T-helper 1 cell (primary cell): Measurements from ENCODE around the gene MSI2.

Experiments used
- DNase-seq, 5 donors: peaks; one replicate each; pipeline ENCODE4 v3.0.0-alpha.2; 2012 to 2020

The MSI2 gene

DNA sequence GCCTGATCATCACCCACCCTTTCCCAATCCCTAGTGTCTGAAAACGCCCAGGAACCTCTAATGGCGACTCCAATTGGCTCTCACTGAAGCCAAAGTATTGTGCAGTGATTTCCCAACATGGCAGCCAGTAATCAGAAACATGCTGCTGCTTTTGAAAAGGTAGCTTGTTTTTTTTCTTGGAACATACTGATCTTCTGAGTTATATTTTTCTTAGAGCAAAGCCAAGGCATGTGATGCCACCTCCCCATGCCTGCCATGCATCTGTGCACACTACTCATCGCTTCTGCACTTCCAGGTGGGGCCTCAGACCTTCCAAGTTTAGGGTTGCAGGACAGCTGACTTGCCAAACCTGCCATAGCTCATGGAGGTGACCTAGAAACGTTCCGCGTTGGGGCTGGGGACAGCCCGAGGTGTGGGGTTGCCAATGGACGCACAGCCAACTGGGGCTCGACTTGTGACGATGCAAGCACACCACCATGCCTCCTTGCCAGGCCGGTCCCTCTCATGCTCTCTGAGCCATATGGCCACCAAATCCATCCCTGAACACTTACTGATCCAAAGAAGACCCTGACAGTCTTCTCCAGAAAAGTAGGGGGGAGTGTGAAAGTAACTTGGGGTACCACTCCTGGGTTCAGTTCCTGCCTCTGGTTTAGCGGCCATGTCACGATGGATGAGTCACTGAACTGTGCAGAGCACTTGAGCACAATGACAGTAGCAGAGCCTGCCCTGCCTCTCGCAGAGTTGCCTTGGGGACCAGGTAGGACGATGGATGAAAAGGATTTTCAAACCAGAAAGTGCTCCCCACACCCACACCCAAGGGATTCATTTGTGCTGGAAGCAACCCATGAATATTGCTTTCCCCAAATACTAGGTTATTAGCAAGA is 333.1 kb downstream of the MSI2 start:
- DNase-seq: no peak

DNA sequence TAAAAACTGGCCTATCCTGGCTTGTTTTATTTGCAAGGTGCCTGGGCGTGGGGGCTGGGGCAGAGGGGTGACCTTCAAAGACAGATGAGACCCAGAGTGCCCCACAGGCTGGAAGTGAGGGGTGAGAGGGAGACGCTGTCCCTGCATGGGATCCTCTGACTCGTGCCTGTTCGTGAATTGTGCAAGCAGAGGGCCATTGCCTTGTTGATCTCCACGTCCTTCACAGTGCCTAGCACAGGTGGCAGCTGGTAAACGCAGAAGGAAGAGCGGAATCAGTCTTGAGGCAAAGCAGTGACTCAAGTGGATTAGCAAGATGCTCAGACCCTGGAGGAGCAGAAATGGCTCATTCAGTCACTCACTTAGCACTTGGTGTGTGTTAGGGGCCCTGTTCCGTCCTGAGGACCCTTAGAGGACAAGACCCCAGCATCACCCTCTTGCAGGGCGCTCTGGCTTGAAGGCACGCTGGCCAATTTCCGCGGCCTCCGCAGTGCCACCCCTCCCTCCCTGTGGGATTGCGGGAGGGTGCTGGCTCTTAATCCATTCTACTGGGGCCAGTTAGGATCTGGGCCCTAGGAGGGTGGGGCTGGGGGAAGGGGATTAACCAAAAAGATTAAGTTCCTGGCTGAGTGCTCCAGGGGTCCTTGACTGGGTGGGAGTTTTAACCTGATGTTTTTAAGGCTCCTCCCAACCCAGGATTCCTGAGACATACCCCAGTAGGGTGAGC is 337.6 kb downstream of the MSI2 start:
- no peak for DNase-seq

DNA sequence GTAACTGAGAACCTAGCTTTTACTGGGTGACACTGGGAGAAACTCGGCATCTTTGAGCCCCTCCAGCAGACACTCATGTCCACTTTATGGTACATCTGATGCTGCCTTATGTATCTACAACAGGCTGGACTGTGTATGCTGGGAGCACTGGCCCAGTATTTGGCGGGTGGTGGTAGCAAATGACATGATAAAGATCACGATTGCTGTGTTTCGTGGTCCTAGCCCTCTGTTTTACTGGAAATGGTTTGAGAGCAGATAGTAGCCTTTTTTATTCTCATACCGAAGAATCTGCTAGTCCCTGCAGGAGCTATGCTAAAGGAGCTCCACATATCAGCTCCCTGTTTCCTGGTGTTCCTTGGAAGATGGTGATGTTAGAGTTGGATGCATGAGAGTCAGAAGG is 338.4 kb downstream of the MSI2 start:
- DNase-seq: no peak

GRCh38 chr17:57595426-57595825 is 339.1 kb downstream of the MSI2 start:
- no peak for DNase-seq

- no peak for DNase-seq
Measured at GRCh38 chr17:57595947-57596695, 339.8 kb downstream of the MSI2 start.

- no peak for DNase-seq
Measured at GRCh38 chr17:57597101-57597500, 340.8 kb downstream of the MSI2 start.

GRCh38 chr17:57597531-57598453 is 341.5 kb downstream of the MSI2 start:
- DNase-seq: peak in 1 of 5 donors; percentile 28

- DNase-seq: peak in 1 of 5 donors; percentile 58
Measured at GRCh38 chr17:57599271-57600045, 343.1 kb downstream of the MSI2 start.

GRCh38 chr17:57600074-57600473 is 343.8 kb downstream of the MSI2 start:
- peak in 1 of 5 donors; percentile 92 for DNase-seq

DNA sequence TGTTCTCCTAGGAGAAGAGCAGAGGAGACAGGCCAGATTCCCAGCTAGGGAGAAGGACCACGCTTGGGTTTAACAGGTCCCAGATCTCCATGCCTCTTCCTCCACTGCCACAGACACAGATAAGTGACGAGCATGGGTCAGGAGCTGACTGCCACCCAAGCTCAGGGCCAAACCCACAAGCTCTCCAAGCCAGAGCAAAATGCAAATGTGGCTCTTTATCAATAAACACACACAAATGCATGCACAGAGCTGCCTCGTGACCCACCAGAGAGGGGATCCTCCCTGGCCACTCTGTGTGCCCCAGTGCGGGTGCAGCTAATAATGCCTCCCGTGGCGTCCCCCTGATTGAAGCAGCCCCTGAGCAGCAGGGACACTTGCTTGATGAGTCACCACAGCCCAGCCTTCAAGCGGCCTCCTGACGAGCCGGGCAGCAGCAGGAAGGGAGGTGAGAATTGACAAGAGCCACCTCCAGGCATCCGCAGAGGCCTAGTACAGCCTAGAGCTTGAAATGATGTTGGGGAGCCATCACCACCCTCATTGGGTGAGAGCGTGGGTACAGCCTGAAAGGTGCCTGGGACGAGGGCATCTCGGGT is 344.9 kb downstream of the MSI2 start:
- DNase-seq: no peak

GRCh38 chr17:57602896-57603295 is 346.6 kb downstream of the MSI2 start:
- DNase-seq: no peak

GRCh38 chr17:57603546-57603945 is 347.2 kb downstream of the MSI2 start:
- DNase-seq: no peak

DNA sequence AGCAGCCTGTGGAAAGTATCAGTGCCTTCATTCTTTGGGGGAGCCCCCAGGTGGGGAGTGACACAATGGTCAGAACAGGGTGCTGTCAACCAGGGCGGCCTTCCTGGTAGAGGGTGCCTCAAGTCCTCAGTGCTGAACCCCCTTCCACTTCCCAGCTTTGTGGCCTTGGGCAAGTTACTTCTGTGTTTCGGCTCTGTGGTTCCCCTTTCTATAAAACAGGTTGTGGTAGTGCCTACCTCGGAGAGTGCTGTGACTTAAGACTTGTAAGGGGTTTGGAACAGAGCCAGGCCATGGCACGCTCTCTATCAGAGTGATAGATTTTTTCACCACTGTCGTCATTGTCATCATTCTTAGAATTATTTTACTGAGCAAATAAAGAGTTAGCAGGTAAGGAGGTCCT is 347.7 kb downstream of the MSI2 start:
- DNase-seq: peak; percentile 27 to 90 (median 47)

GRCh38 chr17:57604771-57605674 is 348.7 kb downstream of the MSI2 start:
- DNase-seq: peak in 1 of 5 donors; percentile 54

DNA sequence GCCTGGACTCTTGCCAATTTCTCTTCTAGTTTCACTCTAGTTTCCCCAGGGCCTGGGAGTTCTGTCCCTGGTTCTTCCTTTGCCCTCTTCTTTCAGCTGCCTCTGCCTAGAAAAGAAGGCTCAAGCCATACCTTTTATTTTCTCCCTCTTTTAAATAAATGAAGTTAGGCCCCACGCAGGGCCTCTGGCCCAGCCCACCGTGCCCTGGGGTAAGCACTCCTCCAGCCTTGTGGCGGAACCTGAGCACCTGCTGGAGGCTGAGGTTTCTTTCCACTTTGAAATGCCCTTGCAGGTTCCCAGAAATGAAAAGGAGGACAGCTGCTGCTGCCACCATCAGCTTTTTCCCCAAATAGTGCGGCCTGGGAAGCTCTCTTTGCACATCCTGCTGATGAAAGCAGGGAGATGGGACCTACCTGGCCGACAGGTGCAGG is 349.4 kb downstream of the MSI2 start:
- DNase-seq: no peak

DNA sequence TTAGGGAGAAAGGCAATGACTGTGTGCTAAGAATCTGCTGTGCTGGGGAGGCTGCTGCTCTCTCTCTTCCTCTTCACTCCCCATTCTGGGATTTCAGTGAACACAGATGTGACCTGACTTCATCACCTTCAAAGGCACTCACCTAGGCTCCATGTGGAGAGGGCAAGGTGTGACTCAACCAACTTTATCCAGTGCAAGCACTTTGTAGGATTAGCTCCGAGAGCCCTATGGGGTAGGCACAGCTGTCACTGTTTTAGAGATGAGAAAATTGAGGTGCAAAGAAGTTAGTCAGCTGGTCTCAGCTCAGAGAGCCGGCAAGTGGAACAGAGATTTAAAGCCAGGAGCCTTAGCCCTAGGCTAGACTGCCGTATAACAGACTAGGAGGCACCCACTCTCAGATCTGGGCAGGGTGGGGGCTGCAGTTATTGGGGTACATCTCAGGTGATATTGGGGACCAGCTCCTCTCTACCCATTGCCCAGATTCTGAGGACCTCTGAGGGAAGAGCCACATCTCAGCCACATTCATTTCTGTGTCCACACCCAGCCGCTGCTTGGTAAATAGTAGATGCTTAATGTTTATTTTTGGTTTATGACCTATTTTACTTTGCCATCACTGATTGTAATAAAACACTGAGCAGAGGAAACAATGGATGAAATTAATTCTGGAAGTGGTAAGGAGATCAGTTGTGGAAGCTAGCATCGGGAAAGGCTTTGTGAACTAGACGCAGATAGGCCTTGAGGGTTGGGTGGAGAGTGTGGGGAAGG is 350.0 kb downstream of the MSI2 start:
- no peak for DNase-seq

DNA sequence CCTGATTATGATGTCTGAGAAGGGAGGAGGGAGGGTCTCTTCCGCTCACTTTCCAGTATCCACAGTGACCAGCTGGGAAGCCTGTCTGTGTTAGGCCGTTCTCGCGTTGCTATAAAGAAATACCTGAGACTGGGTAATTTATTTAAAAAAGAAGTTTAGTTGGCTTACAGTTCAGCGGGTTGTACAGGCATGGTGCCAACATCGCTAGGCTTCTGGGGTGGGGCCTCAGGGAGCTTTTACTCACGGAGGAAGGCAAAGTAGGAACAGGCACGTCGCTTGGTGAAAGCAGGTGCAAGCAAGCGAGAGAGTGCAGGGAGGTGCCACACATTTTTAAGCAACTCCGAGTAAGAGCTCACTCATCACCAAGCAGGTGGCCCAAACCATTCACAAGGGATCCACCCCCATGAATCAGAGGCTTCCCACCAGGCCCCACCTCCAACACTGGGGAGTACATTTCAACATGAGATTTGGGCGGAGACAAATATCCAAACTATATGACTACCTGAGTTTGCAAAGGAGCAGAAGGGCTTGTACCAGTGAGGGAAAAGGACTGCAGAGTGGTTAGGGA is 351.3 kb downstream of the MSI2 start:
- peak in 1 of 5 donors; percentile 25 for DNase-seq

DNA sequence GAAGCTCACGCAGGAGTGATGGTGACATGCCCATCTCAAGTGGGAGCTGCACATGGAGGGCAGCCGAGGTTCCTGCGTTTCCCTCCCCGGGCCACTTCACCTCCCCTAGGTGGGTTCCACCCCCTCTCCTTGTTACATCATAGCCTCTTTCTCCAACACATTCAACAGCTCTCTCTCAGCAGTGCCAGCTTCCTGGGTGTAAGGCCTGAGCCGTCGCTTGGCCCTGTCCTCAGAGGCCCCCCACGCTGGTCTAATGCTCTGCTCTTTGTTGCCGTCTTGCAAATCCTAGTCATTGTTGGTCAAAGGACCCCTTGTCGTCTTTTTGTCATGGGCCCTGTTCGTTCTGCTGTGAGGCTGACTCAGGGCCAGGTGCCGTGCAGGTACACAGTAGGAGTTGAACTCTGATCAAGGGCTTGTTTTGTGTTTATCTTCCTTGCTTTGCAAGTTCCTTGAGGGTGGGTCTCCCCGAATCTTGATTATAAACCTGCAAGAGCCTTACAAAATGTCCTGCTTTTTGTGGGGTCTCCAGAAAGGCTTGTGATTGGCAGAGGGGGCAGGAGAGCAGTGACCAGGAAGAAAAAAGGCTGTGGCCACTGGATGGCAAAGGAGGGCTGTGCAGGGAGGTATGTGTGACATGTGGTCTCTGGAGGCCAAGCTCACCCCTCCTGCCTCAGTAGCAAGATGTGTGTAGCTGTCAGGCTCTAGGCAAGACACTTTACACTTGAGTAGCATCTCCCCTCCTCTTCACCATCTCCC is 352.2 kb downstream of the MSI2 start:
- DNase-seq: no peak
